ENCODE data around the gene MC3R.
"Not testable (repeated sequence)": the region's sequence is repeated elsewhere in the genome, so short reads cannot be mapped to it uniquely, and the experiment has no call there.

Gene MC3R

GRCh38 chr20:56247954-56248782 lies at the start of gene MC3R:
TSS of gene MC3R (plus strand) at chr20:56248732. CDS start at chr20:56248844, 112 bp downstream.
- Mint-ChIP-seq H3K27me3 (peaks cover 34% of the 10 kb centered on the region), H3K36me3 (ENCODE audit: low read depth) (no peaks in the 10 kb centered on the region), H3K4me1 (ENCODE audit: low read depth) (no peaks in the 10 kb centered on the region), H3K9me3 (no peaks in the 10 kb centered on the region), H3K4me3 (no peak within 1 kb of the TSS), H3K27ac (no peak within 1 kb of the TSS)

DNA sequence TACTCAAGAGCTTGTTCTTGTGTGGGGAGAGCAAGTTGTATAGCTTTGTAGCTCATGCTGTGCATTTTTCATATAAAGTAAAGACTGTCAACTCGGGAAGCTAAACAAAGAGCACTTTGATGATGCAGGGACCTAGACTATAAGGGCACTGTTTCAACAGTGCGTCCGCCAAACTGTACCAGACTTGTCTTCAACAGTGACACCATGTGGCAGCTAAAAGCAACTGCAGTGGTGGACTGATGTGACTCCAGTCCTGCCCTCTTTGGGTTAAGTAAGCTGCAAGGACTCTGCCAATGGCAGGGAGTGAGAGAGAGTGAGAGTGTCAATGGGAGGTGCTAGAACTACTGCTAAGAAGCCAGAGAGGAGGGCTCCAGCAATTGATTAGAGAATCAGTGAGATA lies 48.1 kb upstream of the MC3R start:
- no peaks in the 10 kb centered on the region for H3K36me3 Mint-ChIP-seq (ENCODE audit: low read depth)
- no peak overlapping the region for H3K27ac Mint-ChIP-seq
- peaks cover 19% of the 10 kb centered on the region for H3K9me3 Mint-ChIP-seq
- no peaks in the 10 kb centered on the region for H3K4me1 Mint-ChIP-seq (ENCODE audit: low read depth)
- H3K27me3 Mint-ChIP-seq: peaks cover 3% of the 10 kb centered on the region
- no peak overlapping the region for H3K4me3 Mint-ChIP-seq

DNA sequence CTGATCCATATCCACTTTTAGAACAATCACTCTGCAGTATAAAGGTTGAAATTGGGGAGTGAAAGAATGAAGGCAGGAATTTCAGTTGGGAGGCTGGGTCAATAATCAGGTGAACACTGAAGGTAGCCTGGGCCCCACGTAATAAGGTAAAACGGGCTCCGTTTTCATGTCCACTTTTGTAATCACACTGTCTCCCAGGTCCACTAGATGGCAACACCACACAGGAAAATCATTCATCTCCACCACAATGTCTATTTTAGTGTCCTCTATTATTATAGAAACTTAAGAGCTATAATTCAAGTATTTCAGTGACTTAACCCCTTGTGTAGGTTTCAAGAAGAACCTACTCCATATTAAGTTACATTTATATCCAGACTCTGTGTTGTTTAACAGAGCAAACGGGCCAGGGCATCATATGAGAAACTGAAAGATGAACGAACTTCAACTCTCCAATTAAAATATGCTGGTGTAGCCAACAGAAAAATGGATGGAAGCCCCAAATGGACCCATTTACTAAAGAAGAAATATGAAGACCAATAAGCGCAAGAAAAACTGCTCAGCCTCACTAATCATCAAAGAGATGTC lies 45.9 kb upstream of the MC3R start:
- peaks cover 3% of the 10 kb centered on the region for H3K27me3 Mint-ChIP-seq
- peaks cover 19% of the 10 kb centered on the region for H3K9me3 Mint-ChIP-seq
- H3K36me3 Mint-ChIP-seq (ENCODE audit: low read depth): no peaks in the 10 kb centered on the region
- no peak overlapping the region for H3K4me3 Mint-ChIP-seq
- no peaks in the 10 kb centered on the region for H3K4me1 Mint-ChIP-seq (ENCODE audit: low read depth)
- H3K27ac Mint-ChIP-seq: no peak overlapping the region

GRCh38 chr20:56204206-56204605 lies 44.3 kb upstream of the MC3R start:
- Mint-ChIP-seq H3K36me3 (ENCODE audit: low read depth) (no peaks in the 10 kb centered on the region), H3K4me1 (ENCODE audit: low read depth) (no peaks in the 10 kb centered on the region), H3K27ac (no peak overlapping the region), H3K9me3 (peaks cover 19% of the 10 kb centered on the region), H3K27me3 (peaks cover 3% of the 10 kb centered on the region), H3K4me3 (no peak overlapping the region)

GRCh38 chr20:56205346-56205745 lies 43.2 kb upstream of the MC3R start:
- no peaks in the 10 kb centered on the region for H3K36me3 Mint-ChIP-seq (ENCODE audit: low read depth)
- H3K9me3 Mint-ChIP-seq: peaks cover 10% of the 10 kb centered on the region
- no peak overlapping the region for H3K4me3 Mint-ChIP-seq
- no peaks in the 10 kb centered on the region for H3K4me1 Mint-ChIP-seq (ENCODE audit: low read depth)
- peaks cover 3% of the 10 kb centered on the region for H3K27me3 Mint-ChIP-seq
- H3K27ac Mint-ChIP-seq: no peak overlapping the region

DNA sequence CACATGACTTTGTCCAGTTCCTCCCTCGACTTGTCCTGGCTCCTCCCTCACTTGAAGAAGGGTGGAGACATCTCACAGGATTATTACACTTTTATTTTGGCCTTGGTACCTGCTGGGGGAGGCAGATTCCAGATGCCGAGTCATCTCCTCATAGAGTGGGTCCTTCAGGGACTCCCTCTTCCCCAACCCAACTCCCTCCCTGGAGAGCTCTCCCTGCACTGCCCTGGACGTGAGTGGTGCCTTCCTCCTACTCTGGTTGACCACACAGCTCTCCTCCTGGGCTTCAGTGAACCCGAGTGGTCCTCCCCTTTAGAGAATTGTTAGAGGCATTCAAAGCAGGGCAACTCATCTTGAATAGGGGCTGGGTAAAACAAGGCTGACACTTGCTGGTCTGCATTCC lies 40.9 kb upstream of the MC3R start:
- H3K27ac Mint-ChIP-seq: no peak overlapping the region
- H3K36me3 Mint-ChIP-seq (ENCODE audit: low read depth): no peaks in the 10 kb centered on the region
- H3K9me3 Mint-ChIP-seq: no peaks in the 10 kb centered on the region
- peaks cover 6% of the 10 kb centered on the region for H3K27me3 Mint-ChIP-seq
- no peak overlapping the region for H3K4me3 Mint-ChIP-seq
- H3K4me1 Mint-ChIP-seq (ENCODE audit: low read depth): no peaks in the 10 kb centered on the region

- no peaks in the 10 kb centered on the region for H3K9me3 Mint-ChIP-seq
- no peak overlapping the region for H3K4me3 Mint-ChIP-seq
- H3K4me1 Mint-ChIP-seq (ENCODE audit: low read depth): no peaks in the 10 kb centered on the region
- no peak overlapping the region for H3K27ac Mint-ChIP-seq
- no peaks in the 10 kb centered on the region for H3K36me3 Mint-ChIP-seq (ENCODE audit: low read depth)
- peaks cover 4% of the 10 kb centered on the region for H3K27me3 Mint-ChIP-seq
These were observed 40.4 kb upstream of the MC3R start for GRCh38 chr20:56208121-56208520.

GRCh38 chr20:56211051-56211450 lies 37.5 kb upstream of the MC3R start:
- H3K4me3 Mint-ChIP-seq: no peak overlapping the region
- no peaks in the 10 kb centered on the region for H3K36me3 Mint-ChIP-seq (ENCODE audit: low read depth)
- no peak overlapping the region for H3K27ac Mint-ChIP-seq
- no peaks in the 10 kb centered on the region for H3K9me3 Mint-ChIP-seq
- H3K4me1 Mint-ChIP-seq (ENCODE audit: low read depth): no peaks in the 10 kb centered on the region
- H3K27me3 Mint-ChIP-seq: peaks cover 20% of the 10 kb centered on the region

DNA sequence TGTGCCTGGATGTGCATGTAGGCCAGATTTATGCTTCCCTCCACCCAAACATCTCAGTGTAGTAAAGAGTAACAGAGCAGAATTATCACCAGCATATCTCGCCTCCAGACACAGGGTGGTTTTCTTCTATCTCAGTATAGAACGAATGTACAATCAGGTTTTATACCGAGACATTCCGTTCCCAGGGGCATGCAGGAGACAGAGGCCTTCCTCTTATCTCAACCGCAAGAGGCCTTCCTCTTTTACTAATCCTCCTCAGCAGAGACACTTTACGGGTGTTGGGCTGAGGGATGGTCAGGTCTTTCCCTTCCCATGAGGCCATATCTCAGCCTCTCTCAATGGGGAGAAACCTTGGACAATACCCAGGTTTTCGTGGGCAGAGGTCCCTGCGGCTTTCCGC lies 36.4 kb upstream of the MC3R start:
- H3K27ac Mint-ChIP-seq: no peak overlapping the region
- H3K4me1 Mint-ChIP-seq (ENCODE audit: low read depth): no peaks in the 10 kb centered on the region
- peaks cover 22% of the 10 kb centered on the region for H3K27me3 Mint-ChIP-seq
- H3K4me3 Mint-ChIP-seq: no peak overlapping the region
- no peaks in the 10 kb centered on the region for H3K9me3 Mint-ChIP-seq
- H3K36me3 Mint-ChIP-seq (ENCODE audit: low read depth): no peaks in the 10 kb centered on the region

DNA sequence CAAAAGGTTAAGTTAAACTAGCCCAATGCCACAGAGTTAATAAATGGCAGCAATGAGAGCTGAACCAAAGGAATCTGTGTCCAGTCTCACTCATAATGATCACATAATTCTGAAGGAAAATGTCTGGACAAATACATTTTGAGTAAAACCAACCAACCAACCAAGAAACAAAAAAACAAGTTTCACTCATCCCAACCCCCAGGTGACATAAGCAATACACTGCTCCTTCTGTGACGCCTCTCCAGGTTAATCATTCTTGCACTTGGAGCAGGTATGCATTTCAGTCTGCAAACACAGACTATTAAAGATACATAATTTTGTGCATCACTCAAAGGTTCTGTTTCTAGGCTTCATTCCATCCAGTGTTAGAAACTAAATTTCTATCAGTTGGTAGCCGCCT lies 35.2 kb upstream of the MC3R start:
- Mint-ChIP-seq H3K9me3 (no peaks in the 10 kb centered on the region), H3K27ac (no peak overlapping the region), H3K4me1 (ENCODE audit: low read depth) (no peaks in the 10 kb centered on the region), H3K4me3 (no peak overlapping the region), H3K36me3 (ENCODE audit: low read depth) (no peaks in the 10 kb centered on the region), H3K27me3 (peaks cover 22% of the 10 kb centered on the region)

DNA sequence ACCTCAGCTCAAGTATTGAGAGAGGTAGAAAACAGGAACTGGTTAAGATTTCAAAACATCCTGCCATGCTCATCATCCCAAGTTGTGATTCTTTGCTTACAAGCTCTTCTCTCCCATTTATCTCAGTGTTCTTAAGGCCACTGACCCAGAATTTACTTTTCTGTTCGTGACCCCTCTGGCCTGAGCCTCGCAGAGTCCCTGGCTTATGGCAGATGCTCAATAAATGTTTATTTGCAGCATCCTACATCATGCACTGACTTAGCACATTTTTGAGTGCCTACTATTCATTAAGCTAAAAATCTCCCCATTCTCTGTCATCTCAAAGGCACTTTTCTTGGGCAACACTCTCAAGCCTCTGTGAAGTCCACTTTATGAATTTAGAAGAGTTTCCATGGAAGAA lies 33.4 kb upstream of the MC3R start:
- Mint-ChIP-seq H3K27me3 (peaks cover 22% of the 10 kb centered on the region), H3K9me3 (peaks cover 6% of the 10 kb centered on the region), H3K4me3 (no peak overlapping the region), H3K27ac (no peak overlapping the region), H3K4me1 (ENCODE audit: low read depth) (no peaks in the 10 kb centered on the region), H3K36me3 (ENCODE audit: low read depth) (no peaks in the 10 kb centered on the region)

DNA sequence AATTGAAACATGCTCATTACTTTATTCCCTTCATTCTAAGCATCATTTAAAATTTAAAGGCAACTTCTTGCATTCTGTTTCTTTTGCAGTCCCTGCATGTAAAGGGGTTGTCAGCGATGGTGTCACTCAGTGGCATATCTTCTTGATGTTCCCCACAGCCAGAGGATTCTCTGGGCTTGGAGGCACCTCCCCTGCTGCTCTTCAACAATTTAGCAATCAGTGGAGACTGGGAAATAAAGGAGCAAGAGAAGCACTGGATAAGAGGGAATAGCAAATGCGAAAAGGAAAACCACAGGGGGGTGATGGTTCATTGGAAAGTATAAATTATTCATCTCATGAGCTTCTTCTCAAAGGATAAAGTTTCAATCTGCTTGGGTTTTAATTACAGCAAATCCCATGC lies 30.7 kb upstream of the MC3R start:
- Mint-ChIP-seq H3K36me3 (ENCODE audit: low read depth) (no peaks in the 10 kb centered on the region), H3K27me3 (peaks cover 17% of the 10 kb centered on the region), H3K9me3 (peaks cover 9% of the 10 kb centered on the region), H3K4me3 (no peak overlapping the region), H3K4me1 (ENCODE audit: low read depth) (no peaks in the 10 kb centered on the region), H3K27ac (no peak overlapping the region)

DNA sequence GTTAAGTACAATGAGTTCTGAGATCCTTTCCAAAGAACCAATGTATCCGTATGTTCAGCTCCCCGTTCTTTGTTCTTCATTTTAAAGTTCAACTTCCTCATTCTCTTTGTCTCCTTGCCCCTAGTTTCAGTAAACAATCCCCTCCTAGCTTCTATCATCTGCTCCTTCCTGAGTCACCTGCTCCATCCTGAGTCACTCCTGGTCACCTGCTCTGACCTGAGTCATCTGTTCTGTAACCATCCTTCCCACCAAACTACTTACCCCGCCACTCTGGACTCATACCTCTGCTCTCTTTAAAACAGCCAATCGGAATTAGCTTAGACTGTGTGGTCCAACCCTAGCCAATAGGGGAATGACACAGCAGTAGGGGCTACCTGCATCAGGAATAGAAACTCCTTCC lies 27.3 kb upstream of the MC3R start:
- not testable (repeated sequence) for H3K4me3 Mint-ChIP-seq; H3K4me1 Mint-ChIP-seq (ENCODE audit: low read depth); H3K36me3 Mint-ChIP-seq (ENCODE audit: low read depth); H3K27me3 Mint-ChIP-seq; H3K27ac Mint-ChIP-seq
- peaks cover 16% of the 10 kb centered on the region for H3K9me3 Mint-ChIP-seq

- Mint-ChIP-seq H3K27ac (no peak overlapping the region), H3K4me1 (ENCODE audit: low read depth) (no peaks in the 10 kb centered on the region), H3K27me3 (peaks cover 4% of the 10 kb centered on the region), H3K4me3 (no peak overlapping the region), H3K9me3 (peaks cover 16% of the 10 kb centered on the region), H3K36me3 (ENCODE audit: low read depth) (no peaks in the 10 kb centered on the region)
These were observed 26.3 kb upstream of the MC3R start for GRCh38 chr20:56222201-56222600.

DNA sequence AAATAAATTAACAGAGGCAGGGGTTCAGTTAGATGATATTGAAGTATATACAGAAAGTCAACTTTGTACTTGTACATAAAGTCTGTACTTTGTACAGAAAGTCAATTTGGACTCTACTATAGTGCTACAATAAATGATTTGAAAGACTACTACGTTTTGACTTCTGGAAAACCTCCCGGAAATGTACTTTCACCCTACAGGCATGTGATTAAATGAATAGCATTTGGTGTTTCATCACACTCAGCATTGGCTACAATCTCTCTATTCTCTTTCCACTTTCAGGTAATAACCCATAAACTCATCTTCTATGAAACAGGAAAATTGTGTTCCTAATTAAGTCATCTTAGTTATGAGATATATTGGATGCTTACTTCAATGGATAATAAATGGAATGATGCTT lies 25.6 kb upstream of the MC3R start:
- Mint-ChIP-seq H3K4me3 (no peak overlapping the region), H3K27me3 (peaks cover 4% of the 10 kb centered on the region), H3K4me1 (ENCODE audit: low read depth) (no peaks in the 10 kb centered on the region), H3K36me3 (ENCODE audit: low read depth) (no peaks in the 10 kb centered on the region), H3K27ac (no peak overlapping the region), H3K9me3 (peaks cover 16% of the 10 kb centered on the region)

GRCh38 chr20:56223352-56223751 lies 25.2 kb upstream of the MC3R start:
- no peaks in the 10 kb centered on the region for H3K4me1 Mint-ChIP-seq (ENCODE audit: low read depth)
- peaks cover 16% of the 10 kb centered on the region for H3K9me3 Mint-ChIP-seq
- H3K36me3 Mint-ChIP-seq (ENCODE audit: low read depth): no peaks in the 10 kb centered on the region
- H3K27ac Mint-ChIP-seq: no peak overlapping the region
- peaks cover 4% of the 10 kb centered on the region for H3K27me3 Mint-ChIP-seq
- no peak overlapping the region for H3K4me3 Mint-ChIP-seq

Data from stimulated activated naive CD8-positive, alpha-beta T cell treated with anti-CD3 and anti-CD28 coated beads, Interleukin-15, Interleukin-2, amounts not matched to agents 100 ng/mL and 50 ng/mL, for 24 hours (primary cell).